Testis (tissue), 3 donors: ENCODE results near the gene MDGA2. TPM values are rescaled to one million over a fixed set of nuclear protein-coding genes. Genes with fewer than 3 reads are reported as not detected.

ENCODE experiments used
- DNase-seq: peaks from one replicate; pipeline ENCODE4 v3.0.0-alpha.2; 2019
- H3K27ac ChIP-seq, 2 donors: fragments of 200-600 bp; sonication (generic); one replicate each; pipeline ENCODE4 v1.5.1; 2019
- H3K27me3 ChIP-seq: fragments of 200-600 bp; sonication (generic); one replicate; pipeline ENCODE4 v1.5.1; 2019
- H3K36me3 ChIP-seq: fragments of 200-600 bp; sonication (generic); one replicate; pipeline ENCODE4 v1.5.1; 2017; ENCODE audit warnings: low read depth; ENCODE audit errors: missing control alignments
- H3K4me1 ChIP-seq: fragments of 200-600 bp; sonication (generic); one replicate; pipeline ENCODE4 v1.5.1; 2019
- H3K4me3 ChIP-seq, 2 donors: fragments of 200-600 bp; sonication (generic); one replicate each; pipeline ENCODE4 v1.5.1; 2017 to 2019
- H3K9me3 ChIP-seq: fragments of 200-600 bp; sonication (generic); one replicate; pipeline ENCODE4 v1.5.1; 2017
- POLR2A ChIP-seq: fragments of 450-650 bp; IDR thresholded peaks from one replicate; pipeline ENCODE4 v1.6.1; 2017; ENCODE audit warnings: antibody characterized with exemption, mild to moderate bottlenecking, moderate library complexity
- WGBS, 2 donors: methylation state at CpG; one replicate each; pipeline ENCODE4 v1.1.5; 2018; 5-methylcytosine and 5-hydroxymethylcytosine counted together
- intact Hi-C: fragments of 100-400 bp; cut with DNase I; formaldehyde crosslinking; loops from one replicate; pipeline ENCODE4 v1.15.1; 2023; ENCODE audit warnings: low total_unique reads
- polyA plus RNA-seq: library from polyadenylated mRNA; stranded (reverse); fragments of 350-450 nt; fragmentation: Illumina TruSeq; extraction: RNeasy Lipid Tissue Mini Kit (QIAGEN cat#74804); gene quantifications from one replicate; pipeline ENCODE4 v1.2.3, GENCODE V29; 2014; ENCODE audit warnings: low read depth, low replicate concordance; ENCODE audit not compliant: insufficient read depth
- total RNA-seq, 2 donors: library from RNA; depleted of rRNA; stranded (reverse); fragments of >200 nt; gene quantifications; one replicate each; pipeline ENCODE4 v1.2.3, GENCODE V29; 2016
- TF ChIP-seq, protein P1 (sequence below), 3 experiments: fragments of 450-650 bp in 2 of 3; fragments of 200-600 bp in 1 of 3; sonication (generic) in 1 of 3; IDR thresholded peaks; one replicate each; pipeline ENCODE4 v1.5.1; 2016 to 2019; ENCODE audit warnings: antibody characterized with exemption in 3 of 3, mild to moderate bottlenecking in 2 of 3, moderate library complexity in 1 of 3

Gene MDGA2
- total and polyA plus RNA-seq, 3 donors from 2014 or later, result 3.9 to 11.6 (median 8.4) TPM

DNA sequence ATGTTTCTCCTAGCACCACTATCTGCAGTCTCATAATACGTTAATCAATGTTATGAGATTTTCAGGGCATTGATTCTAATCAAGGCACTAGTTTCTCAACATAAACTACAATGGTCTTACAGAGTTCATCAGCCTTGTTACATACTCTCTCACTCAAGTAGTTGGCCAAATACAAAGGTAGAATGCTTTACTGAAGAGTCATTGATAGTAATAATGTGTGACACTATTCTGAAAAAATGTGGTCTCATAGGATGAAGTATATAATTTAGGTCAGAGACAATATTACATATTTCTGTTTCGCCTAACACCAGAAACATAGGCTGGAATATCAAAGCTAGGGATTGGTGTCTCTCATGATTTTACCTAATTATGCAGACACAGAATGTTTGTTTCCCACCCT, 35.2 kb upstream of the MDGA2 start:
- intact Hi-C loops, result no loop called here
- Histone ChIP-seq H3K27me3 (no peaks in the 10 kb centered on the region), H3K4me1 (no peaks in the 10 kb centered on the region), H3K9me3 (no peaks in the 10 kb centered on the region), H3K36me3 (no peaks in the 10 kb centered on the region), H3K27ac (no peak overlapping the region), H3K4me3 (no peak overlapping the region)
- WGBS, 2 donors, result 86 to 97% methylated on average over 2 of the region's 2 CpGs
- no peak for DNase-seq
- no peak for TF ChIP-seq POLR2A
- TF ChIP-seq, protein P1, sequence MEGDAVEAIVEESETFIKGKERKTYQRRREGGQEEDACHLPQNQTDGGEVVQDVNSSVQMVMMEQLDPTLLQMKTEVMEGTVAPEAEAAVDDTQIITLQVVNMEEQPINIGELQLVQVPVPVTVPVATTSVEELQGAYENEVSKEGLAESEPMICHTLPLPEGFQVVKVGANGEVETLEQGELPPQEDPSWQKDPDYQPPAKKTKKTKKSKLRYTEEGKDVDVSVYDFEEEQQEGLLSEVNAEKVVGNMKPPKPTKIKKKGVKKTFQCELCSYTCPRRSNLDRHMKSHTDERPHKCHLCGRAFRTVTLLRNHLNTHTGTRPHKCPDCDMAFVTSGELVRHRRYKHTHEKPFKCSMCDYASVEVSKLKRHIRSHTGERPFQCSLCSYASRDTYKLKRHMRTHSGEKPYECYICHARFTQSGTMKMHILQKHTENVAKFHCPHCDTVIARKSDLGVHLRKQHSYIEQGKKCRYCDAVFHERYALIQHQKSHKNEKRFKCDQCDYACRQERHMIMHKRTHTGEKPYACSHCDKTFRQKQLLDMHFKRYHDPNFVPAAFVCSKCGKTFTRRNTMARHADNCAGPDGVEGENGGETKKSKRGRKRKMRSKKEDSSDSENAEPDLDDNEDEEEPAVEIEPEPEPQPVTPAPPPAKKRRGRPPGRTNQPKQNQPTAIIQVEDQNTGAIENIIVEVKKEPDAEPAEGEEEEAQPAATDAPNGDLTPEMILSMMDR (IDR thresholded peaks at IDR 0.05), result no peak

DNA sequence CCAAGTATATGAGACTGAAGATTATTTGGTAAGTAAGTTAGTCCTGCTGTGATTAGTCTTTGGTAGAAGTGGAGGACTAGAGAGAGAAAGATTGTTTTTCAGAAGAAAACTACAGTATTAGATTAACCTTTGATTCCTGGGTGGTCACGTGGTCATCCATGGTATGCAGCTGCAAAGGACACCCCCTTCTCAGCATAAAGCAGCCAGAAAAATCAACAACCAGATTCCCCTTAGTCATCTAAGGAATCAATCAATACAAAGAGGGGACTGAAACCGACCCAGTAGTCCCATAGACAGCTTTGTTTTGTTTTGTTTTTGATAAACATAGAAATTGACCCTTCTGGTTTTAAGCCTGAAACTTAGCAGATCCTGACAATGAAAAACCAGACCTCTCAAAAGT, 30.3 kb upstream of the MDGA2 start:
- no peak overlapping the region for H3K4me3 ChIP-seq
- no peaks in the 10 kb centered on the region for H3K9me3 ChIP-seq
- intact Hi-C loops, result no loop called here
- WGBS, 2 donors, result 69 to 76% methylated on average over 2 of the region's 2 CpGs
- H3K4me1 ChIP-seq, result no peaks in the 10 kb centered on the region
- H3K36me3 ChIP-seq, result no peaks in the 10 kb centered on the region
- TF ChIP-seq POLR2A, result no peak
- TF ChIP-seq, protein P1 (IDR thresholded peaks at IDR 0.05), result no peak
- DNase-seq, result no peak
- H3K27ac ChIP-seq, result no peak overlapping the region
- no peaks in the 10 kb centered on the region for H3K27me3 ChIP-seq

DNA sequence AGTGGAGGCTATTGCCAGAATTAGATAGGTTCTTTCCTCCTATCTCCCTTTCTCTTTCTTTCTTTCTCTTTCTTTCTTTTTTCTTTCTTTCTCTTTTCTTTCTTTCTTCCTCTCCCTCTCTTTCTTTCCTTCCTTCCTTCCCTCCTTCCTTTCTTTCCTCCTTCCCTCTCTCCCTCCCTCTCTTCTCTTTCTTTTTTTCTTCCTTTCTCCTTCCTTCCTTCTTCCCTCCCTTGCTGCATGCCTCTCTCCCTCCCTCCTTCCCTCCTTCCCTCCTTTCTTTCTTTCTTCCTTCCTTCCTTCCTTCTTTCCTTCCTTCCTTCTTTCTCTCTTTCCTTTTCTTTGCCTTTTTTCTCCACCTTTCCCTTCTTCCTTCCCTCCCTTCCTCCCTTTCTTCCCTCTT, 16.4 kb upstream of the MDGA2 start:
- intact Hi-C loops, result no loop called here
- TF ChIP-seq POLR2A, result no peak
- TF ChIP-seq, protein P1 (IDR thresholded peaks at IDR 0.05), result no peak
- DNase-seq, result no peak

DNA sequence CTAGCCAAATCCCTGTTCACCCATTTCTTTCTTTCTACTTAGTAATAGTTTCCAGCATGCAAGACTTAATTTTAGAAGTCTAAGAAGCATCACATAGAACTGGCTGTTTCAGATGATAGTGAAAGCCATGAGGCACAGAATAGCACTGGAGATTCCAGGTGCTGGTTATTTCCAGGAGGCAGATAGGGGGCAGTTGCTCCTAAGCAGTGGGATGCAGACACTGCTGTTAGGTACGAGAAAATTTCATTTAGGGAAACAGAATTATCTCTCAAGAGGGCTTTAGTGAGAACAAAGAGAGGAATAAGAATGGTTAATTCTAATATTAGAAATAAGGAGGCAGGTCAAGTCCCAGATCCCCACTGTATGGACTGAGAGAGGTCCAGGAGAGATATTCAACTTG, 3.6 kb upstream of the MDGA2 start:
- Histone ChIP-seq H3K4me1 (peaks cover 12% of the 10 kb centered on the region), H3K27me3 (no peaks in the 10 kb centered on the region), H3K36me3 (no peaks in the 10 kb centered on the region), H3K9me3 (no peaks in the 10 kb centered on the region), H3K4me3 (no peak overlapping the region), H3K27ac (no peak overlapping the region)
- TF ChIP-seq POLR2A, result no peak
- TF ChIP-seq, protein P1 (IDR thresholded peaks at IDR 0.05), result no peak
- intact Hi-C loops, result no loop called here
- WGBS, 2 donors, result 53 to 71% methylated on average over 1 of the region's 1 CpG
- no peak for DNase-seq

More for the DNA sequence above, 16.4 kb upstream of the MDGA2 start:
- H3K4me1 ChIP-seq, result no peaks in the 10 kb centered on the region
- H3K27ac ChIP-seq, result no peak overlapping the region
- no peaks in the 10 kb centered on the region for H3K36me3 ChIP-seq
- no peaks in the 10 kb centered on the region for H3K27me3 ChIP-seq
- no peaks in the 10 kb centered on the region for H3K9me3 ChIP-seq
- no peak overlapping the region for H3K4me3 ChIP-seq

DNA sequence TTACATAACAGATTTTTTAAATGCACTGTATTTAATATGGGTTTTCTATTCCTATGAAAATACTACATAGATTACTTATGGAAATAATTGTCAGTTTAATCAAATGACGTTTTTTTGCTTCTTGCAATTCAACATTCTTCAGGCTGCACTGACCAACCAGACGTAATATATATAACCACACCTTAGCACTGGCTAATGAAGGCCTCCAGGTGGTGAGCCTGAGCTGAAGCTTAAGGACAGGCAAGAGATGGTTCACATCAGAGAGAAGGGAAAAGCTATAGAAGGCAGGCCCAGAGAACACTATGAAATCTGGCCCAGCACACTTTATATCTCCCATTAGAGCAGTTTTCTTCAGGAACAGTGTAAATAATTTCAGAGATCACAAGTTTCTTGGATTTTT, 2.8 kb upstream of the MDGA2 start:
- Histone ChIP-seq H3K27me3 (no peaks in the 10 kb centered on the region), H3K4me3 (no peak overlapping the region), H3K27ac (no peak overlapping the region), H3K9me3 (no peaks in the 10 kb centered on the region), H3K4me1 (peaks cover 14% of the 10 kb centered on the region), H3K36me3 (no peaks in the 10 kb centered on the region)
- intact Hi-C loops, result no loop called here
- no peak for TF ChIP-seq POLR2A
- TF ChIP-seq, protein P1 (IDR thresholded peaks at IDR 0.05), result no peak
- no peak for DNase-seq
- WGBS, 2 donors, result 82 to 88% methylated on average over 2 of the region's 2 CpGs
